ENCODE results near the gene GBP3.
A peak's percentile ranks its signal among the peaks of the same experiment; 100 is the strongest.
"Not testable (repeated sequence)": the region's sequence is repeated elsewhere in the genome, so short reads cannot be mapped to it uniquely, and the experiment has no call there.

Gene GBP3

GRCh38 chr1:89022167-89022959, at the start of gene GBP3:
TSS of gene GBP3 (minus strand) at chr1:89022866. CDS start at chr1:89020721, 2,145 bp downstream.
- DNase-seq: no peak

GRCh38 chr1:89070509-89070908, 47.8 kb upstream of the GBP3 start:
- DNase-seq: no peak

- no peak for DNase-seq
These were observed 47.3 kb upstream of the GBP3 start for GRCh38 chr1:89069951-89070350.

GRCh38 chr1:89068291-89068690, 45.6 kb upstream of the GBP3 start:
- DNase-seq: no peak

- no peak for DNase-seq
These were observed 42.6 kb upstream of the GBP3 start, which contains the start of gene GBP1 for GRCh38 chr1:89065079-89065868. TSS of gene GBP1 (minus strand) at chr1:89065208. CDS start at chr1:89063234, 1,974 bp downstream.

GRCh38 chr1:89064632-89065031, 42.0 kb upstream of the GBP3 start:
- DNase-seq: no peak

GRCh38 chr1:89063094-89063493, 40.4 kb upstream of the GBP3 start:
- DNase-seq: no peak

- DNase-seq: no peak
These were observed 37.4 kb upstream of the GBP3 start for GRCh38 chr1:89060091-89060490.

- no peak for DNase-seq
These were observed 29.3 kb upstream of the GBP3 start for GRCh38 chr1:89051955-89052312.

- no peak for DNase-seq
These were observed 28.8 kb upstream of the GBP3 start for GRCh38 chr1:89051300-89051954.

GRCh38 chr1:89050649-89051033, 28.0 kb upstream of the GBP3 start:
- no peak for DNase-seq

- not testable (repeated sequence) for DNase-seq
These were observed 27.4 kb upstream of the GBP3 start for GRCh38 chr1:89049901-89050648.

- not testable (repeated sequence) for DNase-seq
These were observed 26.5 kb upstream of the GBP3 start for GRCh38 chr1:89049187-89049586.

- DNase-seq: no peak
These were observed 25.1 kb upstream of the GBP3 start for GRCh38 chr1:89047734-89048133.

GRCh38 chr1:89046318-89047183, 23.9 kb upstream of the GBP3 start:
- not testable (repeated sequence) for DNase-seq

- DNase-seq: no peak
These were observed 22.5 kb upstream of the GBP3 start for GRCh38 chr1:89044970-89045721.

GRCh38 chr1:89043940-89044339, 21.3 kb upstream of the GBP3 start:
- DNase-seq: no peak

GRCh38 chr1:89042491-89042890, 19.8 kb upstream of the GBP3 start:
- no peak for DNase-seq

GRCh38 chr1:89041721-89042120, 19.1 kb upstream of the GBP3 start:
- DNase-seq: no peak

- DNase-seq: peak; percentile 57 to 58
These were observed 18.5 kb upstream of the GBP3 start for GRCh38 chr1:89041119-89041641.

GRCh38 chr1:89040315-89040626, 17.6 kb upstream of the GBP3 start:
- DNase-seq: no peak

Data from activated T-cell treated with anti-CD3 and anti-CD28 coated beads, Interleukin-2, amount 50 U/mL, for 48 hours (primary cell).